ENCODE data around the gene S100PBP.

The S100PBP gene

GRCh38 chr1:32817159-32817814, at the start of gene S100PBP, which contains the start of gene YARS1:
Gene S100PBP, plus strand, starts transcription at chr1:32817653. Its CDS starts 8,447 bp downstream, at chr1:32826100.
Gene YARS1, minus strand, starts transcription at chr1:32817358. Its CDS starts 114 bp downstream, at chr1:32817244.
- DNase-seq (ENCODE audit: low read depth, low spot score), result peak; percentile 99

GRCh38 chr1:32768110-32768850, 49.2 kb upstream of the S100PBP start:
- no peak for DNase-seq (ENCODE audit: low read depth, low spot score)

GRCh38 chr1:32769524-32770220, 47.8 kb upstream of the S100PBP start:
- no peak for DNase-seq (ENCODE audit: low read depth, low spot score)

GRCh38 chr1:32770221-32770731, 47.2 kb upstream of the S100PBP start:
- DNase-seq (ENCODE audit: low read depth, low spot score), result no peak

GRCh38 chr1:32770741-32771548, 46.5 kb upstream of the S100PBP start:
- no peak for DNase-seq (ENCODE audit: low read depth, low spot score)

- DNase-seq (ENCODE audit: low read depth, low spot score), result no peak
Observed at GRCh38 chr1:32771561-32772280, 45.7 kb upstream of the S100PBP start.

- no peak for DNase-seq (ENCODE audit: low read depth, low spot score)
Observed at GRCh38 chr1:32772281-32773017, 45.0 kb upstream of the S100PBP start.

- peak; percentile 45 for DNase-seq (ENCODE audit: low read depth, low spot score)
Observed at GRCh38 chr1:32773018-32773763, 44.3 kb upstream of the S100PBP start.

GRCh38 chr1:32773764-32774463, 43.5 kb upstream of the S100PBP start:
- no peak for DNase-seq (ENCODE audit: low read depth, low spot score)

- no peak for DNase-seq (ENCODE audit: low read depth, low spot score)
Observed at GRCh38 chr1:32774464-32774808, 43.0 kb upstream of the S100PBP start.

GRCh38 chr1:32774950-32775634, 42.4 kb upstream of the S100PBP start:
- DNase-seq (ENCODE audit: low read depth, low spot score), result no peak

GRCh38 chr1:32775640-32776337, 41.7 kb upstream of the S100PBP start:
- DNase-seq (ENCODE audit: low read depth, low spot score), result no peak

GRCh38 chr1:32779242-32779641, 38.2 kb upstream of the S100PBP start:
- DNase-seq (ENCODE audit: low read depth, low spot score), result no peak

- no peak for DNase-seq (ENCODE audit: low read depth, low spot score)
Observed at GRCh38 chr1:32780005-32780404, 37.4 kb upstream of the S100PBP start.

GRCh38 chr1:32780628-32781234, 36.7 kb upstream of the S100PBP start:
- DNase-seq (ENCODE audit: low read depth, low spot score), result no peak

GRCh38 chr1:32782086-32782485, 35.4 kb upstream of the S100PBP start:
- no peak for DNase-seq (ENCODE audit: low read depth, low spot score)

GRCh38 chr1:32783851-32784250, 33.6 kb upstream of the S100PBP start:
- DNase-seq (ENCODE audit: low read depth, low spot score), result no peak
